Activated T-cell treated with anti-CD3 and anti-CD28 coated beads, Interleukin-2, amount 50 U/mL, for 1 hour (primary cell): ENCODE measurements around the gene IGSF3.
"Not testable (repeated sequence)": the region's sequence is repeated elsewhere in the genome, so short reads cannot be mapped to it uniquely, and the experiment has no call there.

Experiments used
- DNase-seq: peaks from one replicate; pipeline ENCODE4 v3.0.0-alpha.2; 2020

Gene IGSF3

GRCh38 chr1:116626915-116627314 is 40.6 kb downstream of the IGSF3 start:
- not testable (repeated sequence) for DNase-seq

GRCh38 chr1:116625155-116625554 is 42.4 kb downstream of the IGSF3 start:
- DNase-seq, result not testable (repeated sequence)

DNA sequence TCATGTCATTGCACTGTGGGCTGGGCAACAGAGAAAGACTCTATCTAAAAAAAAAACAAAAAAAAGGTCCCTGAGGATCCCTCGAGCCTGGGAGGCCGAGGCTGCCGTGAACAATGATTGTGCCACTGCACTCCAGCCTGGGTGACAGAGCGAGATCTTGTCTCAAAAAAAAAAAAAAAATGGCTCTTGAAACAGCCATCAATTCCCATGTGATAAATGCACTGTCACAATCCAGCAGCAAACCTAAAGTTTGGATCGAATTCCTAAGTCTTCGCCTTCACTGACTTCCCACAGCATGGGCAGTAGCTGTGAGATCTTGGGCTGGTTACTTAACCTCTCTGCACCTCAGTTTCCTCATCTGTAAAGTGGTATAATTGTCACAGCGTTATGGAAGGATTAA is 43.5 kb downstream of the IGSF3 start:
- DNase-seq, result no peak

- DNase-seq, result not testable (repeated sequence)
Measured at GRCh38 chr1:116622496-116622895, 45.0 kb downstream of the IGSF3 start.

GRCh38 chr1:116621756-116622155 is 45.8 kb downstream of the IGSF3 start:
- DNase-seq, result not testable (repeated sequence)

DNA sequence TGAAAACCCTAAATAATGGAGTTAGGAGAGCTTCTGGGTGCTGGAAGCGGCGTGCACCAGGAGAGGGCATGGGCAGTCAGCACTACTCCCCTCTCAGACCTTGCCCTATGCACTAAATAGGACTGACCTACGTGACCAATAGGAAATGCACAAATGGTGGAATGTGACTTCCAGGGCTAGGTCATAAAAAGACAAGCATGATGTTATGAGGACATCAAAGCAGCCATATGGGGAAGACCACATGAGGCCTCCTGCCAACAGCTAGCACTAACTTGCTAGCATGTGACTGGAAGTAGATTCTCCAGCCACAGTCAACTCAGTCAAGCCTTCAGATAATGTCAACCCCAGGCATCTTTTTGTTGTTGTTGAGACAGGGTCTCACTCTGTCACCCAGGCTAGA is 47.1 kb downstream of the IGSF3 start:
- DNase-seq, result not testable (repeated sequence)

GRCh38 chr1:116619106-116619505 is 48.4 kb downstream of the IGSF3 start:
- not testable (repeated sequence) for DNase-seq

DNA sequence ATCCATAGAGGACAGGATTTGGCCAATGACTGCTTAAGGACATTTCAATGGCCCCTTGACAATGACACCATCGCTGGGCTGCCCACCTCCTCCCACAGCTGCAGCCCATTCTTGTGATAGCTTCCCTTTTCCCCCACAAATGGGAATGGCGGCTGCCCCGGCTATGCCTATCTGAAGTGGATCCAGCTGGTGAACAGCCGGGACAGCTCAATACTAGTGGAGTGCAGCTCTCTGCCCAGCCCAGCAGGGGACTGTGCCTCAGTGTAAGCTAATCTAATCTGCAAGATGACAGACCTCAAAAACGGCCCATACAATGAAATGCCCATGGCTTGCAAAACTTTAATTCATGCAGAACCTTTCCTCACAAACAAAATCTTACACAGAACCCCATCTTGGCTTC is 49.7 kb downstream of the IGSF3 start:
- not testable (repeated sequence) for DNase-seq

GRCh38 chr1:116613825-116614224 is 53.7 kb downstream of the IGSF3 start:
- DNase-seq, result not testable (repeated sequence)

DNA sequence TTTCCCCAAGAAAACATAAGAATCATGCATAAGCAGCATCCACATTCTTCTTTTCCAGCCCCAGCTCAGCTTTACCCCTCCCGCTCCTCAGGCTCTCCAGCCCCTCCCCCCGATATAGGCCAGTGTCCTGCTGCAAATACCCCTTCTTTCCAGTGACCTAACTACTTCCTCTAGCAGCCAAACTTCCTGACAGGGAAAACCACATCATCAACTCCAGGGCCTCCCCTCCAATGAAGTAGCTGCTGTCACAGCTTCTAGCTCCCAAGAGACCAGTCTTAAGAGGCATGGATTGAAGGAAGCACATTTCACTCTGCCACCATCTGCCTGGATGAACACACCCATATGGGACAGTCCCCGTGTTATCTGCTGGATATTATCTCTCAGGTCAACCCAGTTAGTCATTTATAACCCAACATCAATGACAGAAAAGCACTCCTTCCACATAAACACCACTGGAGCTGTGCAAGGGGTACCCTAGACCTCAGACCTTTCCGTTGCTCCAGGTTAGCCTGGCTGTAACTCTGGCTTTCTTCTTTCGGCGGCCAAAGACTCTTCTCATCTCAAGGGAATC is 57.6 kb downstream of the IGSF3 start:
- DNase-seq, result not testable (repeated sequence)

DNA sequence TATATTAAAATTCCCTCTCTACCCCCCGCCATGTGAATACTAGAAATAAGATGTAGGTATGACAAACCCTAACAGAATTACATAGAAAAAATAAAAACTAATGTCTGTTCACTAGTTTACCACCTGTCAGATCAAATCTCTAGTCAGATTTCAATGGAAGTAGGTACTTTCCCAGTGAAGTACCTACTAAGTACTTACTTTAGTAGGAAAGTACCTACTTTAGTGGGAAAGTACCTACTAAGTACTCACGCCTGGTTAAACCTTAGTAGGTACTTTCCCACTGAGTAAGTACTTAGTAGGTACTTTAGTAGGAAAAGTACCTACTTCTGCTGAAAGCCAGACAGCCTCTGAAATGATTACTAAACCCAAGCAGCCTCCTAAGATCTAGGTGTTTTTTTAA is 58.7 kb downstream of the IGSF3 start:
- DNase-seq, result not testable (repeated sequence)

- DNase-seq, result not testable (repeated sequence)
Measured at GRCh38 chr1:116608151-116608550, 59.4 kb downstream of the IGSF3 start.

DNA sequence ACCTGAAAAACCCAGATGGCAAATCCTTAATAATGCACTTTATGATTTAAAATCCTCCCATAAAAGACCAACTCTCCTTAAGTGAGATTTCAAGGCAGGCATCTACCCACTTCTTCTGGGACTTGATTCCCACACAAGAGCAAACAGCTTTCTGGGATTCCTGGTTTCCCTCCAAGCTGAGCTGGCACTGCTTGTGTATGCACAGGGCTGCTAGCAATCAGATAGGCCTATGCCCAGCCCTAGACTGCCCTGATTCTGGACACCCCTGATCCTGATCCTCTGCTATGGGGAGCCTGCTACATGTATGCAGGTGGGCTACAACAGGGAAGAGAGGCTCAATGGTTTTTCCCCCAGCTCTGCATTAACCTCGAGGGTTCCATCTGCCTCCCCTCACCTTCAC is 60.1 kb downstream of the IGSF3 start:
- DNase-seq, result not testable (repeated sequence)

DNA sequence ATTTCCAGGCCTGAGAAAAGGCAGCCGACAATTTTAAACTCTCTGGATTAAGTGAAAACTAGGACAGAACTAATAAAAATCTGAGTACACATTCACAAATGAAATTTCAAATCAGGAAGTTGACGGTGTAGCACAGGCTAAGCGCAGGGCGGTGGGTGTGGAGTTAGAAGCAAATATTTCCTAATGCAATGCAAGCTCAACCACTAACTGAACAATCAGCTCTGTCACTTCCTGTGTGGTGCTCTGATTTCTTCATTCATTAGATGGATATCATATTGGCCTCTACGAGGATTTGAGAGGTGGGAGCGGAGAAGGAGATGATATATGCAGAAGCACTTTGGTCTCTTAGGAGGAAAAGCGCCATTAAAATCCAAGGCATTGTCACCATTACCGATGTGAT is 61.5 kb downstream of the IGSF3 start:
- DNase-seq, result not testable (repeated sequence)

GRCh38 chr1:116605315-116605714 is 62.2 kb downstream of the IGSF3 start:
- DNase-seq, result no peak

- DNase-seq, result not testable (repeated sequence)
Measured at GRCh38 chr1:116604408-116604807, 63.1 kb downstream of the IGSF3 start.

DNA sequence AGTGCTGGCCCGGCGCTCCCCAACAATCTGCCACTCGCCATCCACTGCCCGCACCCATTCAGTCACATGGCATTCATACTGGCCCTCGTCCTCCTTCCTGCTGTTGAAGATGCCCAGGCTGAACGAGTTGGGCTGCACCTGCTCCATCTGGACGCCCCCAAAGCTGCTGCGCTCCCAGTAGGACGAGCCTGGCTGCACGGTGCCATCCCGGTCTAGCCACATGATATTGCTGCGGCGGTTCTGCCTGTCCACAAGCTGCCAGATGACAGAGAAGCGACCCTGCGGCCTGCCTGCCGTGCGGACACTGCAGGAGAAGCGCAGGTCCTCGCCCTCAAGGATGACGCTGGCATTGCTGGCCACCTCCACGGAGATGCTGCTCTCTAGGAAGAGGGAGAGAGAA is 63.9 kb downstream of the IGSF3 start:
- DNase-seq, result not testable (repeated sequence)

- DNase-seq, result not testable (repeated sequence)
Measured at GRCh38 chr1:116599369-116599768, 68.2 kb downstream of the IGSF3 start.

DNA sequence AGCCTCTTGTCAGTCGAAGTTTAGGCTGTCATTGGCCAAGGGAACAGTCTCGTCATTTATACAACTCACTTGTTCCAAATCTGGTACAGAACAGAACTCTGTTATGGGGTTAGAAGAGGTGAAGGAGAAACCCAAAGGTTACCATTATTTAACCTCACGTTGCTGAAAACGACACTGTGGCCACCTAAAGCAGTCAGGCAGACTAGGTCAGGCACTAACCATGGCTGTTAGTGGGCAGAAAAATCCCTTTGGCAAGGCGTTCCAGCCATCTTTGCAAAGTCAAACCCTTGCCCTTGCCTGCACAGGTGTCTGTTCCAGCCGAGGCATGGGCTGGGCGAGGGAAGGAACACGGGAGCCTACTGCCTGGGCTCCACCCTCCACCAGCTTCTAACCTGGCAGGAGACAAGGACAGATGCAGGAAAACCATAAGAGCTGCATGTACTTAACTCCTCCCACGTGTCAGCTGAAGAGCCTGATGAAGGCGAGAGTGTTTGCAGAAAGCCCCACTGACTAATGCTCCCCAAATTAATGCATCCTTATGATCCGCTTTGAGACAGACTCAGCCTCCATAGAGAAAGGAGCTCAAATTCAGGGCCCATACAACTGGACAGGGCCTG is 69.0 kb downstream of the IGSF3 start:
- not testable (repeated sequence) for DNase-seq

DNA sequence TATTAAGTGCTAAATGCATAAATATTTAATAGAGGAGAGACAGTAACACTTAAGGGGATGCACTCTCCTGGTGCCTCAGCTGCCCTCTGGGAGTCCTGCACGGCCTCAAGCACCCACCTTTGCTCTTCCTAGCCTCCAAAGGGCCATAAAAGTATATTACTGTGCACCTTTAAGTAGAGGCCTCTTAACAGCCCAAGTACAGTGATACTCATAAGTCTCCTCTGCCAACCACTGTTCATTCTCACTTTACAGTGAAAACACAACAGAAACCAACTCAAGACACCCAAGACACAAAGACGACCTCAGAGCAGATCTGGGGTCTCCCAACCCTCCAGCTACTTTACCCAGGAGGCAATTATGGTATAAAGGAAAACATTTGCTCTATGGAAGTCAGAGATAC is 70.1 kb downstream of the IGSF3 start:
- not testable (repeated sequence) for DNase-seq

DNA sequence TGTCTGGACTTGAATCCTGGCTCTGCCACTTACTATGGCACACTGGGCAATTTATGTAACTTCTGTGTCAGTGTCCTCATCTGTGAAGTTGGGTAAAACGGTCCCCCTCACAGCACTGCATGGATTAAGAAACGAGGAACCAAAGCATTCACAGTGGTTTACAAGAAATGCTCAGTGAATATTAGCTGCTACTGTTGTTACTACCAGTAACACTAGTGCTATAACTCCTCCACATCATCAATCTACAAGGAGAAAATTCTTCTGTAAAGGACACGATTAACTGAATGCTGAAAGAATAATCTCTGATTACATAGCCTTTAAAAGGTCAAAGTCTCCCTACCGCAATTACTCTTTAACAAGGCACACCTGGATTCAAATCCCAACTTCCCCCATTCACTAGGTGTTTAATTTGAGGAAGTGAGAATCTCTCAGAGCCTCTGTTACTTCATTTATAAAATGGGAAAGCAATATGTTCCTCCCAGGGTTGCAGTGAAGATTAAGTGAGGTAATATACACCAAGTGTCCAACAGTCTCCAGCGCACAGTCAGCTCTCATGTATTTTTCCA is 70.7 kb downstream of the IGSF3 start:
- DNase-seq, result not testable (repeated sequence)

- DNase-seq, result not testable (repeated sequence)
Measured at GRCh38 chr1:116595946-116596741, 71.4 kb downstream of the IGSF3 start.

GRCh38 chr1:116595065-116595840 is 72.3 kb downstream of the IGSF3 start:
- DNase-seq, result not testable (repeated sequence)
